Stimulated activated CD4-positive, alpha-beta T cell treated with anti-CD3 and anti-CD28 coated beads, Interleukin-4, amount 100 ng/mL, for 4 hours (primary cell): ENCODE measurements around the gene TESMIN.

Experiments used
- DNase-seq, 2 experiments: peaks; one replicate each; pipeline ENCODE4 v3.0.0-alpha.2; 2020

Gene TESMIN

GRCh38 chr11:68759991-68760390 is 8.7 kb upstream of the TESMIN start:
- no peak for DNase-seq

DNA sequence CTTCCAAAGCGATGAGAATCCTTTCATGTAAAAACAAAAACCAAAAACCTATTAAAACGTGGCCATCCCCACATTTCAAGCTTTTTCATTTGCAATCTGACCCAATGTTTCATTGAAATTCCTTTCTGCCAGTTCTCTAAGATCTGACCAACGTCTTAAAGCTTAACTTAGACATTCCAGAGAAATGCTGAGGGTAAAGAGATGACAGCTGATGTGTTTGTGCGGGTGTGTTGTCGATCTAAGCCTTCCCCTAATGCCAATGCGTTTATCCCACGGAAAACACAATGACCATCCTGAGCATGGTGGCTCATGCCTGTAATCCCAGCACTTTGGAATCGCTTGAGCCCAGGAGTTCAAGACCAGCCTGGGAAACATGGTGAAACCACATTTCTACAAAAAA is 6.4 kb upstream of the TESMIN start:
- no peak for DNase-seq

- no peak for DNase-seq
Observed at GRCh38 chr11:68756171-68756766, 4.9 kb upstream of the TESMIN start.

- no peak for DNase-seq
Observed at GRCh38 chr11:68753300-68753699, 2.0 kb upstream of the TESMIN start.

DNA sequence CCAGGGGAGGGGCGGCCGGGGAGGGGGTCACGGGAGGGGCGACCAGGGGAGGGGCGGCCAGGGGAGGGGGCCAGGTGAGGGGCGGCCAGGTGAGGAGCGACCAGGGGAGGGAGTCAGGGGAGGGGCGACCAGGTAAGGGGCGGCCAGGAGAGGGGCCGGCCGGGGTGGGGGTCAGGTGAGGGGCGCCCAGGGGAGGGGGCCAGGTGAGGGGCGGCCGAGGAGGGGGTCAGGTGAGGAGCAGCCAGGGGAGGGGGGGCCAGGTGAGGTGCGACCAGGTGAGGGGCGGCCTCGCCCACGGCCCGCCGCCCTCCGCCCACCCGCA is 355 bp downstream of the TESMIN start:
- DNase-seq = no peak

DNA sequence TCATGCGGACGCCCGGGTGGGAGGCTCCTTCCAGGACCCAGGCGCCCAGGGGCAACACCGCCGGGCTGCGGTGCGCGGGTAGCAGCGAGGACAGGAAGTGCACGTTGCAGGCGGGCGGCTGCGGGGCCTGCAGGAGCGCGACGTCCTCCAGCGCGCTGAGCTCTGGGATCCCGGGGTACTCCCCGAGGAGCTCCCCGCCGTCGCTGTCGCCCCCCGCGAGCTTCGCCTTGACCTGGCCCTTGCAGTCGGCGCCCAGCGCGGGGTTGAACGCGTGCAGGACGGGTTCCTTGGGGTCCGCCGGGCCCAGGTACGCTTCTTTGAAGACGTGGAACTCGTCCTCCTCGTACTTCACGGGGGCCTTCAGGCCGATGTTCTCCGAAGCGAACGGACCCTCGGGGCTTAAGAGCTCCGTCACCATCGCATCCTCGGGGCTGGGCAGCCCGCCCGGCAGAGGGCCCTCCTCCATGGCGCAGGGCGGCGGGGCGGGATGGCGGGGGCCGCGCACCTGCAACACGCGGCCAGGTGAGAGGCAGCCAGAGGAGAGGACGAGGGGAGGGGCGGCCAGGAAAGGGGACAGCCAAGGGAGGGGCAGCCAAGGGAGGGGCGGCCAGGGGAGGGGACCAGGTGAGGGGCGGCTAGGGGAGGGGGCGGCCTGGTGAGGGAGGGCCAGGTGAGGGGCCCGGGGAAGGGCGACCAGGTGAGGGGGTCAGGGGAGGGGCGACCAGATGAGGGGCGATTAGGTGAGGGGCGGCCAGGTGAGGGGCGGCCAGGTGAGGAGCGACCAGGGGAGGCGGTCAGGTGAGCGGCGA is 921 bp downstream of the TESMIN start:
- DNase-seq = peak in 1 of 2 experiments; percentile 11

- no peak for DNase-seq
Observed at GRCh38 chr11:68749229-68750123, 1.8 kb downstream of the TESMIN start.

DNA sequence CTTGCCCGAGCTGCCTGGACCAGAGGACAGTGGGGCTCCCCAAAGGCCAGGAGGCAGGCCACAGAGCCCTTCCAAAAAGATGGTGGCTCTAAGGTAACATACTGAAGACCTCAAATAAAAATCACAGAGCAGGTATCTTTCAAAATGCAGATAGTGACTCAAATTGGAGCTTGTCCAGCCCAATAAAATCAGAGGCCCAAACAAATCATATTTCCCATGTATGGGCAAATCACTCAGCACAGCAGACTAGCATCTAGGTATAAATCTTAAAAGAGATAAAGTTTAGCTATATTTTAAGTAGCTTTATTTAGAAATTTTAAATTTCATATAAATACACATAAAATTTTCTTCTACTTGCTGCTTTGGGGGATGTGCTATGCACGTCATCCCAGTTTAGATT is 3.3 kb downstream of the TESMIN start:
- no peak for DNase-seq

DNA sequence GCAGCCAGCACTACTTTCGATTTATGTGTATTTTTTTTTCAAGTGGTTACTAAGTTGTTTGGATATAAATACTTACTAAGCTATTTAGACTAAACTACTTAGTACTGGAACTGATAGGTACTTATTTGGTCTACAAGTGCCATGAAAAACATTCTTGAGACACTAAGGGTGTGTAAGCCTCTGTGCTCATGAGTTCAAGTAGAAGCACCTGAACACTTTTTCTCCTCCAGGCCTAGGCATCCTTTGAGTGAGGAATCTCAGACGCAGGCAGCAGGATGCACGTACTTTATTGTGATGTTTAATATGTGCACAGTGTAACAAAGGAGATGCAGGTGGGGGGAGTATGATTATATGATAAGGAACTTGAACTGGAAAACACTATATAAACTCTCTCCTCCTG is 7.8 kb downstream of the TESMIN start:
- DNase-seq = no peak

DNA sequence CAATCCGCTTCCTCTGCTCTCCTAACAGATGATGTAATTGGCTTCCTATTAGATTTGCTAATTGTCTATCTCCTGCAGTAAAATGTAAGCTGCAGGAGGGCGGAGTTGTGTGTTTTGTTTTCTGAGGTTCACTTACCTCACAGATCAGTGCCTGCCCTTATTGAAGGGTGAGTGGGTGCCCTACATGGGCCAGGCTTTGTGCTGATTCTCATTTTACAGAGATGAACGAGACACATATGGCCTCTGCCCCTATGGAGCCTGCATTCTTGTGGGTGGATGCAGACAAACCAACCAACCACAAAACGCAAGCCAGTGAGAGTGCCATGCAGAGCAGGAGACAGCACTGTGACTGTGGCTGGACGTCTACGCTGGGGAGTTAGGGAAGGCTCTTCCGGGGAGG is 9.9 kb downstream of the TESMIN start:
- no peak for DNase-seq

GRCh38 chr11:68735646-68736045 is 15.7 kb downstream of the TESMIN start:
- DNase-seq = no peak

DNA sequence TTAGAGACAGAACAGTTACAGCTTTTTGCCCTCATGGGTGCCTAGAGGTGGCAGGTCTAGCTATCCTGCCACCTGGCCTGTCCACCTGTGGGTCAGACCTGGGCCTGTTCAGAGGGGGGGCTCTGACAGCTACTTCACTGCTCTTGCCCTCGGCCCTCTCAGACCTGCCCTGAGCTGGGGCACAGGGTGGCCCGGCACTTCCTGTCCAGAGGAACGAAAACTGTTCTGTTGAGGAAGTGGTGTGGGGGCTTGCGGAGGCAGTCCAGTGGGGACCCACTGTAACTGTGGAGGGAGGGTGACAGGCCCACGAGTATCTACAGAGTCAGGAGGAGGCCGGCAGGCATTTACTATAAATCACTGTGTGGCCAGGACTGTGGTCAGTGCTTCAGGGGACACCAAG is 16.2 kb downstream of the TESMIN start:
- DNase-seq = no peak

DNA sequence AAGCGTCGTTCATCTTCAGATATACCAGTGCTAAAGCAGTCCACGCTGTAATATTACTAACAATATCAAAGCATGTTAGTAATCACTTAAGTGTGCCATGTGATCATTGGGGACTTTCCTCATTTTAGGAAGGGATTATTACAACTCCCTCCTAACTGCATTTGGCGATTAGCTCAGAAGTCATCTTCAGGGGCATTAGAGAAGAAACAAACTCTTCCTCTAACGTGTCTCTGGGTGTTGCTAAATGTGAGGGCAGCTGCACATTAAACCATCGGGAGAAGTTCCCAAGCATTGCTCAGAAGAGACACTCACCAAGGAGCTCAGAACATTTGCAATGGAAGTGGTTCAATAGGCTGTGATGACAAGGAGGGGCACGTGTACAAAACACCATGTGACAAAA is 17.2 kb downstream of the TESMIN start:
- no peak for DNase-seq

DNA sequence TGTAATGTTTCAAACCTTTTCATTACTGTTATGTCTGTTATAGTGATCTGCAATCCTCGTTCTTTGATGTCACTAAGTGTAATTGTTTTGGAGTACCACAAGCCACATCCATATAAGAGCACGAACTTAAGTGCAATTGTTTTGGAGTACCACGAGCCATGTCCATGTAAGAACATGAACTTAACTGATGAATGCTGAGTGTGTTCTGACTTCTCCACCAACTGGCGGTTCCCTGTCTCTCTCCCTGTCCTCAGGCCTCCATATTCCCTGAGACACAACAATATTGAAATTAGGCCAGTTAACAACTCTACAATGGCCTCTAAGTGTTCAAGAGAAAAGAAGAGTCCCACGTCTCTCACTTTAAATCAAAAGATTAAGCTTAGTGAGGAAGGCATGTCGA is 23.5 kb downstream of the TESMIN start:
- no peak for DNase-seq

GRCh38 chr11:68724293-68724692 is 27.0 kb downstream of the TESMIN start:
- no peak for DNase-seq

GRCh38 chr11:68722143-68722542 is 29.2 kb downstream of the TESMIN start:
- no peak for DNase-seq

GRCh38 chr11:68721075-68721474 is 30.2 kb downstream of the TESMIN start:
- no peak for DNase-seq

- no peak for DNase-seq
Observed at GRCh38 chr11:68715456-68716122, 35.7 kb downstream of the TESMIN start.

GRCh38 chr11:68714060-68714856 is 37.1 kb downstream of the TESMIN start:
- no peak for DNase-seq

DNA sequence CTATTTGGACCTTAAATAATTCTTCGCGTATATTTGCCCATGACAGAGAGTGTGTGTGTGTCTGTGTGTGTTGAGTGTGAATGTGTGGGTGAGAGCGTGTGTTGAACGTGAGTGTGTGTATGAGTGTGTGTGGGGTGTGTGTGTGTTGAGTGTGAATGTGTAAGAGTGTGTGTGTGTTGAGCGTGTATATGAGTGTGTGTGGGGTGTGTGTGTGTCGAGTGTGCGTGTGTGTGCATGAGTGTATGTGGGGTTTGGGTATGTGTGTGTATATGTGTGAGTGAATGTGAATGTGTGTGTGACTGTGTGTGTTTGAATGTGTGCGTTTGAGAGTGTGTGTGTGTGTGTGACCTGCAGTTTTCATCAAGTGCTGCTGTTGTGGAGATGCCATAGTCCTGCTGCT is 40.2 kb downstream of the TESMIN start:
- no peak for DNase-seq

DNA sequence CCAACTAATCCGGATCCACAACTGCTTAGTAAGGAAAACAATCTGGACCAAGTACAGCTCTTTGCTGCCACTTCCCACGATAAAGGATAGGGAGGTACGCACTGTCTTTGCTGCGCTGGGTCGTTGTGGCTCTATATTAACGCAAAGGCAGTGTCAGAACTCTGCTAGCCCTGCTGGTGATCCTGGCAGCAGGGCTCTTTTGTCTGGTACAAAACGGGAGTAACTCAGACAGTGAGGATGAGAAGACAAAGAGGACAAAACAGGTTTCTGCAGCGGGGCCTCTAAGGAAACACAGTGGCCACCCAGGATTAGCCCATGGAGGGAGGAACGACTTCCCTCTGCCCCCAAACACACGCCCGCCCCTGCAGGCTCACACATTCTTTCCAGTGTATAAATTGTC is 40.9 kb downstream of the TESMIN start:
- DNase-seq = no peak

GRCh38 chr11:68709062-68709461 is 42.3 kb downstream of the TESMIN start:
- no peak for DNase-seq

GRCh38 chr11:68707527-68707926 is 43.8 kb downstream of the TESMIN start:
- DNase-seq = no peak
